ENCODE results near the gene LIME1. TPM values are rescaled to one million over a fixed set of nuclear protein-coding genes. Genes with fewer than 3 reads are reported as not detected.
A peak's percentile ranks its signal among the peaks of the same experiment; 100 is the strongest.

The LIME1 gene
- total and polyA plus RNA-seq, 2 of the 8 experiments (the other 6 are each of a cell fraction or from before 2014, with no cell fraction given): 4.5 to 5.9 TPM

GRCh38 chr20:63750807-63751470, 14.5 kb downstream of the LIME1 start:
- H3K4me3 ChIP-seq (ENCODE audit: extremely low read depth in 1 of 4, insufficient read depth in 2 of 4, low read depth in 3 of 4, low read length in 4 of 4): no peak overlapping the region
- POLR2A ChIA-PET (ENCODE audit: partially characterized antibody): interaction anchor here (1.5 to 4.5 kb wide), 2 partner anchors 10 to 12 kb away, joined by 3 to 23 read pairs; no protein-coding TSS in a partner anchor
- no peak overlapping the region for H3K27ac ChIP-seq (ENCODE audit: low read depth, low read length)
- H3K23me2 ChIP-seq (ENCODE audit: low read depth, low read length): no peaks in the 10 kb centered on the region
- H2BK15ac ChIP-seq (ENCODE audit: low read length): no peak overlapping the region
- 86% methylated on average over 25 of the region's 26 CpGs; no CpG with 5 or more reads in 1 of the 2 experiments for WGBS, 2 experiments (ENCODE audit: extremely low coverage in 1 of 2, insufficient coverage in 1 of 2, insufficient read length in 1 of 2, insufficient replicate concordance in 2 of 2, low coverage in 1 of 2, low lambda C conversion rate in 2 of 2, missing lambda C conversion rate in 1 of 2)
- peak overlapping the region; percentile 63 for H4K5ac ChIP-seq (ENCODE audit: insufficient read length, low read depth, low read length)
- no peak overlapping the region for H3K4me2 ChIP-seq (ENCODE audit: insufficient read depth in 1 of 2, low read depth in 2 of 2, low read length in 2 of 2)
- CTCF ChIA-PET (ENCODE audit: partially characterized antibody): interaction anchor here (0.6 to 4.4 kb wide), 5 partner anchors 9 to 525 kb away, joined by 3 to 17 read pairs (median 4); partner anchors contain the start of gene SLC2A4RG
- peak overlapping the region; percentile 2 for H4K91ac ChIP-seq (replicated peaks; ENCODE audit: insufficient read length, low read length)
- H3K9ac ChIP-seq (replicated peaks in 1 of 4; ENCODE audit: extremely low read depth in 1 of 4, low read depth in 3 of 4, low read length in 3 of 4): no peak overlapping the region
- peaks cover 0 to 3% of the 10 kb centered on the region in 2 experiments for H4K20me1 ChIP-seq (replicated peaks in 1 of 2; ENCODE audit: control insufficient read depth in 1 of 2, insufficient read depth in 2 of 2, low read length in 2 of 2)
- H3K56ac ChIP-seq (replicated peaks; ENCODE audit: insufficient read length, low read depth, low read length): no peak overlapping the region
- H4K8ac ChIP-seq (ENCODE audit: extremely low read depth, insufficient read depth, low read length): peak overlapping the region; percentile 75
- H2AK5ac ChIP-seq (ENCODE audit: low read depth, low read length): no peak overlapping the region
- H2AFZ ChIP-seq (ENCODE audit: low read length): no peak overlapping the region
- H2BK12ac ChIP-seq (ENCODE audit: low read depth, low read length): peak overlapping the region; percentile 39; the same call in 1 of the 2 replicates
- H2BK120ac ChIP-seq (replicated peaks; ENCODE audit: low read depth, low read length): no peak overlapping the region
- no peak overlapping the region for H3K14ac ChIP-seq (ENCODE audit: insufficient read length)
- peaks cover 0 to 3% (median under 1%) of the 10 kb centered on the region in 4 experiments; a peak in 3 of 8 replicates for H3K36me3 ChIP-seq (ENCODE audit: control insufficient read depth in 2 of 4, insufficient read depth in 4 of 4, low read length in 3 of 4)
- H3K4me1 ChIP-seq (replicated peaks in 1 of 4; ENCODE audit: control insufficient read depth in 3 of 4, insufficient read depth in 4 of 4, low read length in 3 of 4): peaks cover 0 to 20% (median 4%) of the 10 kb centered on the region in 4 experiments; a peak in 6 of 7 replicates
- H3K27me3 ChIP-seq (replicated peaks in 1 of 4; ENCODE audit: control insufficient read depth in 3 of 4, extremely low read depth in 1 of 4, insufficient read depth in 3 of 4, low read length in 3 of 4): no peaks in the 10 kb centered on the region
- peak overlapping the region; percentile 78 for H3K18ac ChIP-seq (ENCODE audit: extremely low read depth, low read length)
- H3K79me1 ChIP-seq (ENCODE audit: low read depth, low read length): no peaks in the 10 kb centered on the region; the same call in 1 of the 2 replicates
- H2BK5ac ChIP-seq (ENCODE audit: low read depth, low read length): peak overlapping the region; percentile 83; the same call in 1 of the 2 replicates
- peak overlapping the region; percentile 90 for H3K4ac ChIP-seq (replicated peaks; ENCODE audit: insufficient read length, low read depth, low read length)
- DNase-seq (ENCODE audit: low read depth in 1 of 2, low spot score in 2 of 2): no peak
- H3K23ac ChIP-seq (ENCODE audit: insufficient read length): no peak overlapping the region
- H2BK20ac ChIP-seq (ENCODE audit: low read length): no peak overlapping the region
- no peak for FAIRE-seq
- H3K79me2 ChIP-seq (ENCODE audit: control insufficient read depth in 1 of 2, insufficient read depth in 2 of 2, low read length in 2 of 2): no peaks in the 10 kb centered on the region
- no peaks in the 10 kb centered on the region for H3K9me3 ChIP-seq (ENCODE audit: insufficient read depth in 2 of 2, low read depth in 1 of 2, low read length in 1 of 2)
- TF ChIP-seq USF2 (IDR thresholded peaks at IDR 0.05; ENCODE audit: low read length) (no peak), SP2 (IDR thresholded peaks at IDR 0.05; ENCODE audit: low read length) (no peak), RBBP5 (IDR thresholded peaks at IDR 0.05; ENCODE audit: borderline replicate concordance, low read depth, low read length) (no peak), KDM4A (IDR thresholded peaks at IDR 0.05; ENCODE audit: low read depth, low read length, severe bottlenecking) (no peak), PHF8 (conservative IDR thresholded peaks at IDR 0.05; ENCODE audit: low read depth, low read length) (no peak), POU5F1 (IDR thresholded peaks at IDR 0.05; ENCODE audit: low read depth, low read length) (no peak), BACH1 (IDR thresholded peaks at IDR 0.05; ENCODE audit: low read length) (no peak), CTBP2 (IDR thresholded peaks at IDR 0.05; ENCODE audit: borderline replicate concordance, insufficient read depth, insufficient read length, low read length) (no peak), FOSL1 (IDR thresholded peaks at IDR 0.05; ENCODE audit: insufficient read depth, low read depth, low read length) (no peak), RXRA (IDR thresholded peaks at IDR 0.05; ENCODE audit: insufficient read depth, low read depth, low read length) (no peak)
